Neural cell (in vitro differentiated cells): ENCODE measurements around the gene GALNT8.

ENCODE experiments used
- CTCF ChIP-seq: fragments of 450-650 bp; IDR thresholded peaks from 2 replicates; pipeline ENCODE4 v1.5.1; 2014; ENCODE audit warnings: antibody characterized with exemption, mild to moderate bottlenecking, moderate library complexity; ENCODE audit not compliant: poor library complexity, severe bottlenecking
- POLR2AphosphoS5 ChIP-seq: IDR thresholded peaks from 2 replicates; pipeline ENCODE4 v1.6.1; 2012

GRCh38 chr12:4681732-4682131 lies 38.5 kb upstream of the GALNT8 start:
- TF ChIP-seq CTCF (no peak), POLR2AphosphoS5 (no peak)
